GM21515 (cell line): ENCODE data around the gene SLC13A1.
"Not testable (repeated sequence)": the region's sequence is repeated elsewhere in the genome, so short reads cannot be mapped to it uniquely, and the experiment has no call there.

Experiments used
- ATAC-seq: cut with Tn5 transposase; IDR thresholded peaks from one replicate; pipeline ENCODE4 v1.9.1; 2021; ENCODE audit not compliant: unreplicated experiment

Gene SLC13A1

GRCh38 chr7:123199883-123200282 lies at the start of gene SLC13A1:
TSS of gene SLC13A1 (minus strand) at chr7:123199969. CDS start at chr7:123199946, 23 bp downstream.
- ATAC-seq, result no peak

GRCh38 chr7:123244768-123245167 lies 45.0 kb upstream of the SLC13A1 start:
- no peak for ATAC-seq

- ATAC-seq, result no peak
These were observed 42.8 kb upstream of the SLC13A1 start for GRCh38 chr7:123242467-123243092.

GRCh38 chr7:123241809-123242208 lies 42.0 kb upstream of the SLC13A1 start:
- no peak for ATAC-seq

- no peak for ATAC-seq
These were observed 31.5 kb upstream of the SLC13A1 start for GRCh38 chr7:123231021-123232000.

- ATAC-seq, result no peak
These were observed 30.8 kb upstream of the SLC13A1 start for GRCh38 chr7:123230603-123231002.

- ATAC-seq, result no peak
These were observed 30.4 kb upstream of the SLC13A1 start for GRCh38 chr7:123230147-123230546.

GRCh38 chr7:123229426-123229825 lies 29.7 kb upstream of the SLC13A1 start:
- ATAC-seq, result no peak

GRCh38 chr7:123227666-123228065 lies 27.9 kb upstream of the SLC13A1 start:
- not testable (repeated sequence) for ATAC-seq

GRCh38 chr7:123220396-123220795 lies 20.6 kb upstream of the SLC13A1 start:
- no peak for ATAC-seq

GRCh38 chr7:123218866-123219265 lies 19.1 kb upstream of the SLC13A1 start:
- no peak for ATAC-seq

- ATAC-seq, result no peak
These were observed 17.1 kb upstream of the SLC13A1 start for GRCh38 chr7:123216825-123217224.

GRCh38 chr7:123215350-123215749 lies 15.6 kb upstream of the SLC13A1 start:
- ATAC-seq, result no peak

- ATAC-seq, result no peak
These were observed 11.8 kb upstream of the SLC13A1 start for GRCh38 chr7:123211545-123211944.

- no peak for ATAC-seq
These were observed 11.2 kb upstream of the SLC13A1 start for GRCh38 chr7:123210986-123211385.

- no peak for ATAC-seq
These were observed 10.0 kb upstream of the SLC13A1 start for GRCh38 chr7:123209786-123210185.

GRCh38 chr7:123208793-123209192 lies 9.0 kb upstream of the SLC13A1 start:
- ATAC-seq, result no peak

GRCh38 chr7:123204206-123204835 lies 4.6 kb upstream of the SLC13A1 start:
- no peak for ATAC-seq

- no peak for ATAC-seq
These were observed 2.1 kb upstream of the SLC13A1 start for GRCh38 chr7:123201901-123202300.

GRCh38 chr7:123198668-123199652 lies 809 bp downstream of the SLC13A1 start:
- no peak for ATAC-seq
